Ureter (tissue), 1 donor: Measurements from ENCODE around the gene C7orf33. TPM values are rescaled to one million over a fixed set of nuclear protein-coding genes. Genes with fewer than 3 reads are reported as not detected.
"Not testable (repeated sequence)": the region's sequence is repeated elsewhere in the genome, so short reads cannot be mapped to it uniquely, and the experiment has no call there.

Experiments used
- DNase-seq: peaks from one replicate; pipeline ENCODE4 v3.0.0-alpha.2; 2020; ENCODE audit warnings: low spot score
- total RNA-seq: library from RNA; stranded (reverse); gene quantifications from one replicate; pipeline ENCODE4 v1.2.4, GENCODE V29; 2023
- donor health status: DM: yes; HTN: yes; CAD: no.

The C7orf33 gene
- total RNA-seq, 1 donor from 2014 or later, result not detected

- DNase-seq, result no peak
These were observed 10.1 kb upstream of the C7orf33 start for GRCh38 chr7:148580446-148580845.

GRCh38 chr7:148581624-148582023 is 8.9 kb upstream of the C7orf33 start:
- DNase-seq, result no peak

- no peak for DNase-seq
These were observed 6.3 kb upstream of the C7orf33 start for GRCh38 chr7:148584154-148584827.

DNA sequence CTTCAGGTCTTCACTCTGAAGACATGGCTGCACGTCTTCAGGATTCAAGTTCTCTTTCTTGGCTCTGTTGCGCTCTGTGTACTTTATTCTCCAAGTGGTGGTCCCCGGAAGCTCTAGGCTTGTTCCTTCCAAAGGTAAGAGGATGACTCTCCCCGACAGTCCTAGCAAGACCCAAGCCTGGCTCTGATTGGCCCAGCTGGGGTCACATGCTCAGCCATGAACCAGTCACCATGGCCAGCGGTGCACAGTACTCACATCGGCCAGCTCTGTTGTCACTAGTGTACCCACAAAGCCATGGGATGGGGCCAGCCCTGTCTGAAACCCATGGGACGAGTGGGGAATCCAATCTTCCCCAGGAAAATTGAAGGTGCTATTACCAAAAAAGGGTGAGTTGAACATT is 5.2 kb upstream of the C7orf33 start:
- DNase-seq, result no peak

- no peak for DNase-seq
These were observed 3.5 kb upstream of the C7orf33 start for GRCh38 chr7:148587076-148587475.

DNA sequence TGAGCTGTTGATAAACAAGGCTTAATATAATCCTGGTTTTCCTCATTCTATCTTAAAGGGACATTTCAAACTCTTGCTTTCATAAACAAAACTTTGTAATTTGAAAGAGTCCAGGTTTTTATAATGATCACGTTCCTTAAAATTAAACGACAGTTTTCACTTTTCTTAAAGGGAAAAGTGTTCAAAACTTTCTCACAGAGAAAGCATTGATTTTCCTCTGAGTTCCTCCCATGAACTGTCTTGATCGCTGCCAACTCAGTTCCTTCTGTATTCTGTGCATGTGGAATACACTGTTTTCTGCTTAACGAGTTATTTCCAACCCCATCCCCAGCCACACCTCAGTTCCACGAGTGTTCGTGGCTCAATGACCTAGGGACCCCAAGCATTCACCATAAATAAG is 2.4 kb upstream of the C7orf33 start:
- DNase-seq, result no peak

DNA sequence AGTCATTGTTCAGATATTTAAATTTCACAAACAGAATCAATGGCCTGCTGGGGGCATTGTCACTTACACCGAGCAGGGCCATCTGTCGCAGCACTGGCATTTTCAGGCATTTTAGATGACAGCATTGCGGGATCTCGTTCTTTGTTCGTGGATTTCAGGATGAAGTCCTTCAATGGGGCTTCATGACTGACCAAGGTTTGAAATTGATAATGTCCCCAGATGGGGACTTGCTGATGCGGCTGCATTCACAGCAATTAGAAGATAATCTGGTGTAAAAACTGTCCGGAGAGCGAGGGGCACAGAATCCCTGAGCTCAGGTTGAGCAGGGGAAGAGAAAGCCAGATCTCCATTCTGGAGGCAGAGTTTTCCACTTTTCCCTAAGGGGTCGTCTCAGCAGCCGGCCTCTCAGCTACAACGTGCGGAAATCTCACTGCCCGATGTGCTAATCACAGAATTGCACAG is 1.9 kb upstream of the C7orf33 start:
- no peak for DNase-seq

DNA sequence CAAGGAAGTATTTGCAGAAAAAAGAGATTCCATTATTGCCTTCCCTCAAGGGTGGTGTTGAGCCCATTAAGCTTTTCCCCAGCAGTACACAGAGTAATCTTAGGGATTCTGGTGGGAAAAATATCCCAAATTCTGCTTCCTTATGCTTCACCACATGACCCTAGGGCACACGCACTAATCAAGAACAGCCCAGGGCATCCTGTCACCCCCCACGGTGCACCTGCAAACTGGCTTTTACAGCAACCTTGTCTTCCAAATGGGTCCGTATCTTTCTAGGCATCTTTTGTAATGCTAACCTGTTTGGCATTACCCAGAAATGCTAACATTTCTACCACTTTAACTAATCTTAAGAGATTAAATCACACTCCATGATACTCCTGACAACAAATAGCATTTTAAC is 926 bp upstream of the C7orf33 start:
- no peak for DNase-seq

DNA sequence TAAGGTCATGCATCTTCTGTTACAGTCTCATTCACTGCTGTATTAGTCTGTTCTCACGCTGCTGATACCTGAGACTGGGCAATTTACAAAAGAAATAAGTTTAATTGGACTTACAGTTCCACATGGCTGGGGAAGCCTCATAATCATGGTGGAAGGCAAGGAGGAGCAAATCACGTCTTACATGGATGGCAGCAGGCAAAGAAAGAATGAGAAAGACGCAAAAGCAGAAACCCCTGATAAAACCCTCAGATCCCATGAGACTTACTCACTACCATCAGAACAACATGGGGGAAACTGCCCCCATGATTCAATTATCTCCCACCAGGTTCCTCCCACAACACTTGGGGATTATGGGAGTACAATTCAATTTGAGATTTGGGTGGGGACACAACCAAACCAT is 5.8 kb downstream of the C7orf33 start:
- not testable (repeated sequence) for DNase-seq

GRCh38 chr7:148598351-148598750 is 7.8 kb downstream of the C7orf33 start:
- no peak for DNase-seq

DNA sequence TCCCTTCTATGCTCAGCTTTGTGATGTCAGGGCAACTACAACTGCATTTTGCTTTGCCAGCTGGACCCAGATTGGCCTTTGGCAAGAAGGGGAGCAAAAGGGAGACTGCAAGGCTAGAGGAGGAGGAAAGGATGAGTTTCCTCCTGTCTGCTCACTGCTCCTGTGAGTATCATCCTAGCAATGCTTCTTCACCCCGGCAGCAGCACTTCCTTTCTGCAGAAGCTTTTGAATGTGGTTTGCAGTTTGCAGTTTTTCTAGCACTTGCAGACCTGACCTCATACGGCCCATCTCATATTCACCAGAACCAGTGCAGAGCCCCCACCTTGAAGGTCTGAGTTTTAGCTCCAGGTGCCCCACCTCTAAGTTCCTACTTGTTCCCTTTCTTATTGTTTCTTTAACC is 14.8 kb downstream of the C7orf33 start:
- no peak for DNase-seq

GRCh38 chr7:148607151-148607661 is 16.6 kb downstream of the C7orf33 start:
- no peak for DNase-seq

GRCh38 chr7:148609045-148609725 is 18.6 kb downstream of the C7orf33 start:
- DNase-seq, result no peak

- DNase-seq, result no peak
These were observed 21.1 kb downstream of the C7orf33 start for GRCh38 chr7:148611692-148612091.

DNA sequence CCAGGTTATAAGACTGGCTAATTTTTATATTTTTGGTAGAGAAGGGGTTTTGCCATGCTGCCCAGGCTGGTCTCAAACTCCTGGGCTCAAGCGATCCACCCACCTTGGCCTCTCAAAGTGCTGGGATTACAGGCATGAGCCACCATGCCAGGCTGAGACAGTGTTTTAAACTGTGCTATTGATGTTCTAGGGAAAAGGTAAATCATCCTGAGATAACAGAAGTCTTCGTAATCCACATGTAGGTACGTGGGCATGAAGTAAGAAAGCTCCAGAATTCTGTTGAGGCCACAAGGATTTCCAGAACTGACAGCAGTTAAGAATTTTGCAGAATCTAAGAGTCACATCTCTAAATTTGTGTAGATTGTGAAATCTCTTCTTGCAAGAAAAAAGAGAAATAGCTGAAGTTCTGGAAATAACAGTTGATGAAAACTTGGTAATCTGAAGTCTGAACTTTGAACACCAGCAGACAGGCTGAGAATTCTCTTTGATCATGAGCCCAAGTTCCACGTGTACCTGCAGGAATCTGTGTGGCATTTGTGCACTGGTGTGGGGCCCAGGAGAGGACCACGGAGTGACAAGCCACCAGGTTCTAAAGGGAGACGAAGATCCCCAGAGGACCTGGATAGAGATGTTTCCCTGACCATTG is 24.6 kb downstream of the C7orf33 start:
- DNase-seq, result no peak

DNA sequence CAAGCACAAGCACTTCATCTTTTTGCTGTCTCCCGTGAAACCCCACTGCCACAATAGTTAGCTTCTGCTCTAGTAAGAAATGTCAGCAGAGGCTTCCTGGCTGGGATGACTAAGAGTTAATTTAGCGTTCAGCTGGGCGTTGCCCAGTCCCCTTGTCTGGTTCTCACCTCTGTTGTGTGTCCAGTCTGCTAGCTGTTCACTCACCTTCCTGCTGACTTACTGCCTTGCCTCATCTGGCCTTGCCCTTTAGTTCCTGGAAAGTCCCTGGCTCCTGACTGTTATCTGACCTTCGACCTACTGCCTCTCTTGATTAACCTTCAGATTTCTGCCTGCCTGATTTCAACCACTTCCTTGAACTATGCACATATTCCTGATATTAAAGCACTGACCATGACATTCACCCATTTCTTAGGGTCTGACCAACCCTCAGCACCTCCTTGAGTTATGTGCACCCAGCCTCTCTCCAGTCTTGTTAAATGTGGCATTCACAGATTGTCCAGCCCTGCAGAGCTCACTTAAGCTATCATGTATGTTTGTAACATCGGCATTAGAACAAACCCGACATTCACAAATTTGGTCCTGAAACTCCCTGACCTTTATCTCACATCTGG is 30.3 kb downstream of the C7orf33 start:
- DNase-seq, result no peak

DNA sequence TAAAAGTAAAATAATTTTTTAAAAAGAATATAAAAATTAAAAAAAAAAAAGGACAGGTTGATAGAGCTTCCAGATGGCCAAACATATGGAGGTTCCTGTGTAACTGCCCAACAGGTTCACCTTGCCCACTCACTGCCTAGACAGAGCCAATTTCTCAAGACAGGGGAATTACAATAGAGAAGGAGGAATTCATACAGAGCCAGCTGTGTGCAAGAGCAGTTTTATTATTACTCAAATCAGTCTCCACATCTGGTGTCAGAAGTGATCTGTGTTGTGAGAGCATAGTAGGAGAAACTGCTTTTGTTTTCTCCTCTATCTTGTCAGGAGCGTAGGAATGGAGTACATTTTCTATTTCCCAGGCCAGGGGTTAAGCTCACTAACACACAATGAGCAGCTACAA is 31.0 kb downstream of the C7orf33 start:
- DNase-seq, result no peak

GRCh38 chr7:148622887-148623585 is 32.5 kb downstream of the C7orf33 start:
- DNase-seq, result no peak

DNA sequence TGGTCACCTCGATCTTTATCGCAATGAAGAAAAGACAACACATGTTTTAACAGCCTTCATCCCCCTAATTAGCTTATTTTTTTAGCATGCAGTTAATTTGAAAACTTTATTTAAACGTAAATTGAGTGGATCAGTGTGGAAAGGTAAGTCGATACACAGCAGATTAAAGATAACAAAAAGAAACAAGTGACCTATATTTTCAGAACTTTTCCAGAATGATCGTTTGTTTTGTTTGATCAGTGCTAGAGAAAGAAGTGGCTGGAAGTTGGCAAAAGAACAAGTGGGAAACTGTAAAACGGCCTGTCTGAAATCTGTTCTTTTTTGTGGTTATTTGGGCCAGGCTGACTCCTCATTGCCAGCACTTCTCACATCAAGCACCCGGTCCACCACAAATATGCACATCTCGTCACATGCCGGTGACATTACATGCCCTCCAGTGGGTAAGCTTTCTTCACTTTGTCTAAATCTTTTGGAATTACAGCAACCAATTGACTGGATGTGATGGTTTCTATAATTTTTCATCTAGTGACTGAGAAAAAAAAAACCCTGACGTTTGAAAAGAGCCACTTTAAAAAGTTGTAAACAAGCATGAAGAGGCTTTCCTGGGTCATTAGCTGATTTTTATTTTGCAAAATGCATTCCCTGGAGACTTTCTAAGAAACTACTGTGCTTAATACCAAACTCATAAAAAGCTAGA is 33.2 kb downstream of the C7orf33 start:
- DNase-seq, result no peak

DNA sequence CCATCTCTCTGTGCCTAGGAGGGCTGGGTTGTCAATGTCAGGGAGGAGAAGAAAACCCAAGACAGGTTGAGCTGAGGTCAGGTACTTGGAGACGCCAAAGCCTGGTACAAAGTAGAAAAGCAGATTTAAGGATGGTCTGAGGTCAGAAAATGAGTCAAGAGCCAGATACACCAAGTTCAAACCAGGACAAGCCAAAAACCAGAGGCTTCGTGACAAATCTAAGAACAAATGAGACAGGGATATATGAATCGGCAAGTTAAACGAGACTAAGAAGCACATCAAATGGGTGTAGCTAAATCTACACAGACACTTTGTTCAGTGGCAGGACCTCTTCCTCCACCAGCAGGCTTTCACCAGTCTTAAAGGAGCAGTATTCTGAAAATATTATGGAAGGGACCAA is 34.2 kb downstream of the C7orf33 start:
- no peak for DNase-seq

- DNase-seq, result no peak
These were observed 34.8 kb downstream of the C7orf33 start for GRCh38 chr7:148625342-148625741.
